HG02678 (cell line): Measurements from ENCODE around the gene TTC9C.
"Not testable (repeated sequence)": the region's sequence is repeated elsewhere in the genome, so short reads cannot be mapped to it uniquely, and the experiment has no call there.

ENCODE experiments used
- ATAC-seq: cut with Tn5 transposase; IDR thresholded peaks from one replicate; pipeline ENCODE4 v1.9.1; 2021; ENCODE audit warnings: mild to moderate bottlenecking, moderate library complexity; ENCODE audit not compliant: unreplicated experiment

The TTC9C gene

GRCh38 chr11:62728171-62728988 is at the start of gene TTC9C:
Gene TTC9C (plus strand): TSS chr11:62728486. CDS start chr11:62728849, 363 bp downstream.
- ATAC-seq = peak; percentile 26

DNA sequence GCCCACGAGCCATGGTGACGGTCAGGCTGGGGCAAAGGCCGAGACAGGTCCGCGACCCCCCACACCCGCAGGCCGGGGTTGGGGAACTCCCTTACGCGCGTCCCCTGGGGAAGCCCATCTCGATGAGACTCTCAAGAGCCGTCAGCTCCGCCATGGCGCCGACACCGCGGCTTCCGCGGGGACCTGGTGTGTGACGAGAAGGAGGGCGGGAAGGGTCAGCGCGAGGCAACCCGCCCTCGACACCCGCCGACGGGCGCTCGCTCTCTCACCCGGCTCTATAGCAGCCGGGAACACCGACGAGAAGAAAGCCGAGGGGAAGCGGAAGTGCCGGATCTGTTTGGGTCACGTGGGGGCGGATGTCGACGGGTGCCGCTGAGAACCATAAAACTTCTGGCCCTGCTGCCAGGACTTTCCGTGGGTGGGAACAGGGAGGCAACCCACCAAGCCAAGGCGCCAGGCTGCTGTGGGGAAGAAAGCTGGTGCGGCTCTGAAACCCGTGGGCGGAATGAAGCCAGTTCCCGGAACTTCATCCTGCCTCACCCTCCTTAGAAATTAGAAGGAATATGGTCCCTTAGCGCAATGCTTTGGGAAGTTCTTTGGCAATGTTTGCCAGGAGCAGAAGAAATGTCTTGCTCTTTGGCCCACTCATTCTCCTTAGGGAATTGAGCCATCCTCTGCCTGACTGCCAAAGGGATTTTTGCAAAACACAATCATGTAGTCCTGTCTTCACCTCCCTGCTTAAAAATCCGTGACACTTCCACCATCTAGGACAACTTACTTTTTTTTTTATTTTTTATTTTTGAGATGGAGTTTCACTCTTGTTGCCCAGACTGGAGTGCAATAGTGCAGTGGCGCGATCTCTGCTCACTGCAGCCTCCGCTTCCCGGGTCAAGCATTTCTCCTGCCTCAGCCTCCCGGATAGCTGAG is 49.3 kb upstream of the TTC9C start, which contains the start of gene UBXN1:
Gene UBXN1, minus strand, starts transcription at position 304 of the 927 bp plus-strand sequence. Its CDS starts 150 bp downstream, at position 154.
- peak; percentile 71 for ATAC-seq

DNA sequence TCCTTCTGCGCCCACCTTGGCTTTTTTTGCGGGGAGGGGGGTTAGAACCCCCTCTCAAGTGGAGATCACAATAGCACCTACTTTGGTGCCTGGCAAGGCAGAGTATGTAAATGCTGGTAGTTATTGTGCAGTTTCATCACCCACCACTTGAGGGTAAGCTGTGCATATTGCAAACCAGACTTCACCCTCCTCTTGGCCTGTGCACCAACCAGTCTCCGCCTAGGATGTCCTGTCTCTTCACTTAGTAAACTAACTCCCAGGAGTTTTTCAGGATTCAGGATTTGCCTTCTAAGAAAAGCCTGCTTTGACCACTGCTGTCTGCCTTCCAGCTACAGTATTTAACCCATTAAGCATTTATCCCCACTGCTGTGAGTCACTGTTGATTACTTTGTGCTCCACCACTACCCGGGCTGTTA is 47.5 kb upstream of the TTC9C start:
- peak; percentile 66 for ATAC-seq

GRCh38 chr11:62682518-62682917 is 45.8 kb upstream of the TTC9C start:
- ATAC-seq = no peak

GRCh38 chr11:62687508-62688396 is 40.5 kb upstream of the TTC9C start:
- ATAC-seq = no peak

- no peak for ATAC-seq
These were observed 39.8 kb upstream of the TTC9C start for GRCh38 chr11:62688491-62688890.

DNA sequence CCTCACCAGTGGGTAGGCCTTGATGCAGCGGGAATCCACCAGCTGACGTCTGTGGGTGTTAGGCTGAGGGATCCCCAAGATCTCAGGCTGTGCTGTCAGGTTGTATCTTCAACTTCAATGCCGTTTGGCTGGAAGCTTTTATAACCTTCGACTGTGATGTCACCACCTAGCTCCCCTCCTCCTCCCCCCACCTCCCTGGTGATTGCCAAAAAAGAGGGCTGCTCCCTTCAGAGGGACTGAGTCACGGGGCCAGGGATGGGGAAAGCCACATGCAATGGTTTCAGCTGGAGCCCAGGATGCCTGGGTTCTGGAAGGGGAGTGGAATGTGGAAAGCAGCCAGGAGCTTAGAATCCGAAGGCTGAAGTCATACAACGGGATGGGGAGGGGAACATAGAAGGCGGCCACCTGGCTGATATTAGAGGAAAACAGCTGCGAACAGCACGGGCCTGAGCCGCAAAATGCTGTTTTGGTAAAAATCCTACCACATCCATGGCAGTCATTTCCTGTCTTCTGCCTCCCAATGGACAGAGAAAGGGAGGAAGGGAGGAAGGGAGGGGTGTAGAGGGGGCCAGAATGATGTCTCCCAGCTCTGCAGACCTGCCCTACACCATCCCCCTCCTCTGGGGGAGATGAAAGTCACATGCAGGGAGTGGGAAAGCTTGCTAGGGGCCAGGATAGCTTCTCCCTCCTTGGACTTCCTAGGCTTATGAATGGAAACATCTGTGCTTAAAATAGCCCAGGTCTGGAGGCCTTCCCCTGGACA is 38.7 kb upstream of the TTC9C start, which contains the start of gene LRRN4CL:
Gene LRRN4CL, minus strand, starts transcription at position 110 of the 763 bp plus-strand sequence. CDS start 1,022 bp downstream, outside the sequence.
- ATAC-seq = no peak

- not testable (repeated sequence) for ATAC-seq
These were observed 34.7 kb upstream of the TTC9C start for GRCh38 chr11:62693624-62694023.

- ATAC-seq = no peak
These were observed 33.7 kb upstream of the TTC9C start for GRCh38 chr11:62694455-62695167.

DNA sequence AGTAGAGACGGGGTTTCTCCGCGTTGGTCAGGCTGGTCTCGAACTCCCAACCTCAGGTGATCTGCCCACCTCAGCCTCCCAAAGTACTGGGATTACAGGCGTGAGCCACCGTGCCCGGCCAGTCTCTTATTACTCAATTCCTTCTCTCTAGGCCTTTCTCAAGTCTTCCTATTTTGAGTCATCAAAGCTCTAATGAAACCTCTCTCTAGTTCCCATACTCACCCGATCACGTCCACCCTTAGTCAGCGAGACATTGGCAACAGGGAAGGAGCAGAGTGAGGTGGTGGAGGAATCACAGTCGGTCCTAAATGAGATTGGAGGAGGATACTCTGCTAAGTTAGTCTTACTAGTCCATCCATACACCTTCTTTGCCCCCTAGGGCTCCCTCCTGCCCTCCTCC is 26.0 kb upstream of the TTC9C start:
- ATAC-seq = no peak

DNA sequence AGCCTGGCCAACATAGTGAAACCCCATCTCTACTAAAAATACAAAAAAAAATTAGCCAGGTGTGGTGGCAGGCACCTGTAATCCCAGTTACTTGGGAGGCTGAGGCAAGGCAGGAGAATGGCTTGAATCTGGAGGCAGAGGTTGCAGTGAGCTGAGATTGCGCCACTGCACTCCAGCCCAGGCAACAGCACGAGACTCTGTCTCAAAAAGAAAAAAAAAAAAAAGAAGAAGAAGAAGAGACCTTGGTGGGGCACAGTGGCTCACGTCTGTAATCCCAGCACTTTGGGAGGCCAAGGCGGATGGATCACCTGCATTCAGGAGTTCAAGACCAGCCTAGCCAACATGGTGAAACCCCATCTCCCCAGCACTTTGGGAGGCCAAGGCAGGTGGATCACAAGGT is 24.4 kb upstream of the TTC9C start:
- not testable (repeated sequence) for ATAC-seq

DNA sequence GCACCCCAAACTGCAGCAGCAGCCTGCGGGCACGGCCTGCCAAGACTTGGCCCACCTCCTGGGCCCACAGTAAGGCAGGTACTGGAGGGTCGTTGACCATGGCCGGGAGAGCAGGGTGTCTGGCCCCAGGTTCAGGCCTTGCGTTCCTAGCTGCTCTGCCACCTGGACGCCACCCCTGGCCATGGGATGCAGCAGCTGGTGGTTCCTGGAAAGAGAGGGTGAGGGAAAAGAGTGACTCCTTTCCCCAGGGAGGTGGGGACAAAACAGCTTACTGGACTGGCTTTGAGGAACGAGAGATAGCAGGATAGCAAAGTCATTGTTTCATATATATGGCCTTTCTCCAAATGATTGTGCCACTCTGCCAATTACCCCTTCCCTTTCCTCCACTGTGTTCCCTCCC is 22.9 kb upstream of the TTC9C start:
- no peak for ATAC-seq

- peak; percentile 63 for ATAC-seq
These were observed 22.1 kb upstream of the TTC9C start for GRCh38 chr11:62705880-62706849.

DNA sequence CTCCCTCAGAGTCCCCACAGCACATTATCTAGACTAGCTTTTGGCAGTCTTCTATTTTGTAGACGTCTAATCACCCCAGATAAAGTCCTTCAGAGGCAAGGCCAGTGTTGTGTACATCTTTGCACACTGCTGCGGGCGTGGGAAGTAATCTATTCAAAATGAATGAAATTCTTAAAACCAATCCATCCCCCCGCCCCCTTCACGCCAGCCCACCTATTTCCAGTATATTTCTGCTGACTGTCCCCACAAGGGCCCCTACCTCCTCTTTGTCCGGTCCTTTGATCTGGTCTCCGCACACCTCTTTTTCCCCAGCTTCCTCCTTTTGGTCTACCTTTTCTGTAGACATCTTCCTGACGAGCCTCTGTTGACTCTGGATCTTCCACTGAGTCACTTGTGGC is 21.4 kb upstream of the TTC9C start:
- no peak for ATAC-seq

- ATAC-seq = no peak
These were observed 20.9 kb upstream of the TTC9C start, which contains the start of the genes BSCL2 and GNG3 for GRCh38 chr11:62707277-62707861. Gene BSCL2 (minus strand): TSS chr11:62707424. CDS start chr11:62707195, 229 bp downstream. Gene GNG3 (plus strand): TSS chr11:62707676. CDS start chr11:62708296, 620 bp downstream.

GRCh38 chr11:62708392-62708791 is 19.9 kb upstream of the TTC9C start:
- ATAC-seq = no peak

GRCh38 chr11:62708793-62709192 is 19.5 kb upstream of the TTC9C start:
- ATAC-seq = no peak
